ENCODE measurements around the gene MINDY4.

MINDY4 gene

DNA sequence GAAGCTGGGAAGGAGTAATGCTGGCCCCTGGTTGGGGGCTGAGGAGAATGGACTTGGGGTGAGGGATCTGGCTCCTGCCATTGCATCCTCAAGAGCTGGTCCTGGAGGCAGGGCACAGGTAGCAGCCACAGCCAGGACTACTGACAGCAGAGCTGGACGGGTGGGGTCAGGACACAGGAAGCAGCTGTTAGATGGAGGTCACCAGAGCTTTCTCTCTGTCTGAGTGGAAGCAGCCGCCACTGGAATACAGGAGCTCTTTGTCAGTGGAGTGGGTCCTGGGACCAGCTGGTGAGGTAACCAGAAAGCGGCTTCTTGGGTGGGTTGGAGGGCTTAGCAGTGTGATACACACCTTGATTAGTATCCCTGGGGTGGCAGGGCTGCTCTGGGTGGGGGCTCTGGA, 82.4 kb downstream of the MINDY4 start:
- no peak for DNase-seq (ENCODE audit: low spot score)

- DNase-seq (ENCODE audit: low spot score): no peak
These were observed 84.7 kb downstream of the MINDY4 start for GRCh38 chr7:30855936-30856335.

DNA sequence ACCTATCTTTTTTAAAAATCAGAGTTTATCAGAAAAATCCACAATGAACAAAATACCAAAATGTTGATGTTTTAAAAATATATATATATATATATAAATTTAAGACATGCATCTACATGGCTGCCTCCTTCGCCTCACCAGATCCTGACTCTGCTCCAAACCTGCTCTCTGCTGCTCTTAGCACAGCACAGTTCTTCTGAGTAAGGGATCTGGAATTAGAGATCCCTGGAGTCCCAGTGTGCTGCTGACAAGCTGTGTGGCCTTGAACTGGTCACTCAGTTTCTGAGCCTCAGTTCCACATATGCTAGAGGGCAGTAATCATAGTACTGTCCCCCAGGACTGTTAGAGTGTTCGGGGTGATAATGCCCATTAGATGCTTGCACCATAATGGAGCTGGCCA, 87.4 kb downstream of the MINDY4 start:
- DNase-seq (ENCODE audit: low spot score): no peak

DNA sequence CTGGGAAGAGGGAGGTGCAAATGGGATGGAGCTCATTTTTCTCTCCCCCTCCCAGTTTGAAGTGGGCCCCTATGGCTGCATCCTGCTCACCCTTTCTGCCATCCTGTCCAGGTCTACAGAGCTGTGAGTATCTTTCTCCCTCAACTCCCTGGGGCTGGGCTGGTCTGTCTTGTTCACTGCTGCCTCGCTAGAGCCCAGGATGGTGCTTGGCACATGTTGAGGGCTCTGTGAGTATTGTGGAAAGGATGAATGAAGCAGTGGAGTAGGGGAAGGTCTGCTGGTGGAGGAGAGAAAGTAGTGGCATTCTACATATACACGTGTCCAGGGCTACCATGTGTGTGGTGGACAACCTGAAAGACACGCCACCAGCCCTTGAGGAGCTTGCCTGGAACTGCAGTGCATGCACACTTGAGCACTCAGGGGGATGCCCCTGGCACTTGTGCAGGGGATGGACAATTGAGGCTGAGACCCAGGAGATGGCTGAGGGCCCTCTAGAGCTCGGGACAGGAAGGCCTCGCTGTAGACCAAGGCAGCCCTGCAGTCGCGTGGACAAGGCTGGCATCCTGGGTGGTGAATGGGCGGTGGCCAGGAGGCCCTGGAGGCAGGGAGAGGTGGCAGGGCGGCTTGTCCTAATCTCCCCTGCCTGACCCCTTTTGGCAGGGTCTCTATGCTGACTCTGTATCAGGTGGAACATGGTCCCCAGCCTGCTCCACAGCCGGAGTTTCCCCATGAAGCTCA, 88.2 kb downstream of the MINDY4 start:
- DNase-seq (ENCODE audit: low spot score): no peak

GRCh38 chr7:30859940-30860496, 88.8 kb downstream of the MINDY4 start:
- no peak for DNase-seq (ENCODE audit: low spot score)

- no peak for DNase-seq (ENCODE audit: low spot score)
These were observed 90.4 kb downstream of the MINDY4 start for GRCh38 chr7:30861612-30862011.

DNA sequence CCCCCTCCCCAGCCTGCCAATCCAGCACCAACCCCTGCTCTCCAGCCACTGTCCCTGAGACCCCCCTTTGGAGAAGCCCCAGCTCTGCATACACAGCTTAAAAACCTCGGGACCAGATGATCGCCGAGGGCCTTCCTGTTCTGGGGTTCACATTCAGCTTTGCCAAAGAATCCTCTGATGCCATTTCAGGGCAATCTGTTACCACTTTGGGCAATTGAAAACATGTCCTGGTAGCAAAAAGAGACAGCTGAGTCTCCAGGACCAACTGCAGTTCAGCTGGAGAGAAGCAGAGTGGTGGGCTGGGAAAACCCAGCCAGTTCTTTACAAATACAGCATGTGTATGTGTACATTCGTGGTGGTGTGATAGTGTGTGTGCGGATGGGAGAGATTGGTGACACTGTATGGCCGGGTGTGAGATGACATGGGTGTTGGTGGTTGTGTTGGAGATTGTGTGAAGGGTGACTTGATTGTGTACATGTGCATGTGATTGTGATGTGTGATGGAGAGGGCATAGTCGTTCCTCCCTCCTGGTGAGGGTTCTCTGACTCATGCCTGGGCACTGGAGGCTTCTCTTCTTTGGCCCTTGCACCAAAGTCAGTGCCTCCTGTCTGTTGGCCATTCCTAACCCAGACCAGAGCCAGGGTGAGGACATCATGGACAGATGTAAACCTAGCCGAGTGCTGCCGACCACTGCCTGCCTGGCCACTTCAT, 91.9 kb downstream of the MINDY4 start:
- no peak for DNase-seq (ENCODE audit: low spot score)

DNA sequence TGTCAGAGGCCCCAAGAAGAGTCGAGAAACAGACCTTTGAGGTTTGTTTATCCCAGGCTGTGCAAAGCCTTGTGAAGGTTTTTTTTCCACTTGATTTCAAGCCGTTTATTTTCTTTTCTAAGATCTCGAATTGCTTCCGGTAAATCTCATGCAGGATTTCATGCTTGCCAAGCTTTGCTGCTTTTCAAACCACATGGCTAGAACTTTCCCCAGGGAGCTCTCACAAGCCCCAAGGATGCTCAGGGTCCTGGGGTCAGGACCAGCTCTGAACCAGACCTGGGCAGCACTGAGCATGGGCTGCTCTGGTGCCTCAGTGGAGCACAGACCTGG, 92.5 kb downstream of the MINDY4 start:
- no peak for DNase-seq (ENCODE audit: low spot score)

- peak; percentile 35 for DNase-seq (ENCODE audit: low spot score)
These were observed 92.9 kb downstream of the MINDY4 start for GRCh38 chr7:30864101-30864500.

GRCh38 chr7:30865076-30865475, 93.9 kb downstream of the MINDY4 start:
- no peak for DNase-seq (ENCODE audit: low spot score)

DNA sequence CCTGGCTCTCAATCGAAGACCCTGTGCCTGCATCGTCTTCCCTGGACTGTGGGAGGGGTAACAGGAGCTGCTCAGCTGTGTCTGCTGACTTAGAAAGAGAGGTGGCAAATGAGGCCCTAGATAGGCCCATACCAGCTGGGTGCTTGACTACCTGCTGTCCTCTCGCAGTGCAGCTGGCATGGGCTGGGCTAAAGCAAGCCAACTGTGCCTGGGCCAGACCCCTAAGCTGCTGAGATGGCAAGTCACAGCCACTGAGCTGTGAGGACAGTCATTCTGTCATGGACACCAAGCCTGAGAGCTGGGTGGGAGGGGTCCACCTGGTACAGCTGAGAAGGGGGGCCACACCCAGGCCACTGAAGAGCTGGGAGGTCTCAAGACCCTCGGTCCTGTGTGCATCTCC, 94.6 kb downstream of the MINDY4 start:
- DNase-seq (ENCODE audit: low spot score): no peak

GRCh38 chr7:30866939-30867338, 95.7 kb downstream of the MINDY4 start:
- DNase-seq (ENCODE audit: low spot score): no peak

DNA sequence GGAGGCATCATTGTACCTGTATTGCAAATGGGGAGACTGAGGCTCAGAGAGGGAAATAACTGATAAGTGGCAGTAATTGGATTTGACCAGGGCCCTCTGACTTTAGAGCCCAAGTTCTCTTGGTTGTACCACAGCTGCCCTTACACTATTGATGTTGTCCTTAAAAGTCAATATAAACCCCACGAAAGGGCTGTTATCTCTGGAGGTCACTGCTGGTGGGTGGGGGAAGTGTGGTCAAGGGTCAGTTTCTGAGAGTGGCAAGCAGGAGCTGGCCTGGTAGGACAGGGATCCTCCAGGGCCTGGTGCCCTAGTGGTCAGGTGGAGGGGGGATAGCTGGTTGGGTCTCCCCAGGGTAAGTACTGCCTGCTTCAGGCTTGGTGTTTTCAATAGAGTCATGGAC, 96.3 kb downstream of the MINDY4 start:
- no peak for DNase-seq (ENCODE audit: low spot score)

DNA sequence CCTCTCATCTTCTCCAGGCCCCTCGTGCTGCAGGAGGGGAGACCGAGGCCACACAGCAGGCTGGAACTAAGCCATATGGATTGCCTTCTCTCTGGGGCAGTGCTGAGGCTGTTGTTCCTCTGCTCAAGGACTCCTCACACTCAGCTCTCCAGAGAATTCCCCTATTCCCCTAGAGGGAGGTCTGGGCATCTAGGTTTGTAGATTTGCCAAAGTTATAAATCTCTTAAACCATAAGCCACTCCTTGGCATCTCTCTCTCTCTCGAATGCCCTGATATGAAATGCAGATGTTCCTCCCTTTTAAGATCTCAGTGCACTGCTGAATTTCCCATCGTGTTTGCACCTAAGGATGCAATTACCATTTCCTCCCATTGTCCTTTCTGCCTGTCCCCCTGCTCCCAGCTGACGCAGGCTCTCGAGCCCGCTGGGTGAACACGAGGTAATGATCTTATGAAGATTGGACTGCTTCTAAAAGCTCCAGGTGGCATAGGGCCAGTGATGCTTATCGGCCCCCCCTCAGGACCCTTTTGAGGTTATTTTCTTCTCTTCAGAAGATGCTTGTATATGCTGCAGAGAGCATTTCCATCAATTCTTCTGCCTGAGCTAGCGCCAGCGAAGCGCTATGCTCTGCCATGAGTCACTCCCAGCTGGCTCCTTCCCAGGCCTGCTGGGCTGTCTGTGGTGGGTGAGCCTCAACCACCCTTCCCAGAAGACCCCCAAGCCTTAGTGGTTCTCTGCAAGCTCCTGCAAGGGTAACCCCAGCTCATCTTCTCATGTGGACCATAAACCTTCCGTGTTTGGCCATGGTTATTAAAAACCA, 98.8 kb downstream of the MINDY4 start:
- DNase-seq (ENCODE audit: low spot score): peak; percentile 50

DNA sequence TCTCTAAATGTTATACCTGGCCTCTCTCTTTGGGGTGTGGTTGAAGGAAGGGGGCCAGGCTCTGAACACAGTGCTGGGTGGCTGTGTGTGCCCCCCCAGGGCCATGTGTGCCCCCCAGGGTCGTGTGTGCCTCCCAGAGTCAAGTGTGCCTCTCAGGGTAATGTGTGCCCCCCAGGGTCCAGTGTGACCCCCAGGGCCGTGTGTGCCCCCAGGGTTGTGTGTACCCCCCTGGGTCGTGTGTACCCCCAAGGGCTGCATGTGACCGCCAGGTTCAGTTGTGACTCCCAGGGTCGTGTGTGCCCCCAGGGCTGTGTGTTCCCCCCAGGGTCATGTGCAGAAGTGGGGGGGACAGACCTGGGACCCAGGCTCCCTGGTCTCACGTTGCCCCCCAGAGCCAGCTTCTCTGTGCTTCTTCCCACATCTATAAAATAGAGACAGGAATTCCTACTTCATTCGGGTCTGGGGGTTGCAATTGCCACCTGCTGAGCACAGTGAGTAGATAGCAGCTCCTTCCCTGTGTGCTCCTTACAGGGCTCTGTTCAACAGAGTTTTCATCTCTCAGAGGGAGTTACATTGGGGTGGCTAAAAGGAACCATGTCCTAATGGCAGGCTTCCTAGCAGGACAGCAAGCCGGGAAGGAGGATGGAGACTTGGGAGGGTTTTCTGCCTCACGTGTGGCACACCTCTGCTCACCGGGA, 99.8 kb downstream of the MINDY4 start:
- DNase-seq (ENCODE audit: low spot score): no peak

DNA sequence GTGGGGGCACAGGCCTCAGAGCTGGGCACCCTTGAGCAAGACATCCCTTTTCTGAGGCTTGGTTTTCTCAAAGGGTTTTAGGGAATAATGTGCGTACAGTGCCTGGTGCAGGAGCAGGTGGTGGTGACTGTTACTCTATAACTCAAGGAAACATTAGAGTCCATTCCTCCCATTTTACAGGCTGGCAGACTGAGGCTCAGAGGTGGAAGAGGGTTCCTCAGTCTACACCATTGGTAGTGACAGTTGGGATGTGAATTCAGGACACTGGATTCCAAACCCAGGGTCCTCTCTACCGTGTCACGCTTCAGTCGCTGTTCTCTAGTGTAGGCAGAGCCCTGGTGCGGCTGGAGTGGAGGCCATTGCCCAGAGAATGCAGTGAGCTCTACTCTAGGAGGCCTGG, 100.4 kb downstream of the MINDY4 start:
- DNase-seq (ENCODE audit: low spot score): no peak

DNA sequence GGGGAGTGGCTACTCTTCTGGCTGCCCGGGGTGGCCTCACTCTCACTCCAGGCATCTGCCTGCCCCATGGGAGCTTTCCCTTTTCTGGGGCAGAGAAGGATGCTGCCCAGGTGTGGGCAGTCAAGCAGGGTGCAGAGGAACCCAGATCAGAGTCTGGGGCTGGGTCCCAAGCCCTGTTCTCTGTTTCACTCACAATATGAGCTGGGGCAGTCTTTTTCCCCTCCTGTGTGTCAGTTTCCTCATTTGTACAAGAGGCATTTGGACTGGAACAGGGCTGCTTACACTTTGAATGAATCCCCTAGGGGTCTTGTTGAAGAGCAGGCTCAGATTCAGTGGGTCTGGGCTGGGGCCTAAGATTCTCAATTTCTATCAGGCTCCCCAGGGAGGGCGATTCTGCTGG, 102.0 kb downstream of the MINDY4 start:
- DNase-seq (ENCODE audit: low spot score): no peak

DNA sequence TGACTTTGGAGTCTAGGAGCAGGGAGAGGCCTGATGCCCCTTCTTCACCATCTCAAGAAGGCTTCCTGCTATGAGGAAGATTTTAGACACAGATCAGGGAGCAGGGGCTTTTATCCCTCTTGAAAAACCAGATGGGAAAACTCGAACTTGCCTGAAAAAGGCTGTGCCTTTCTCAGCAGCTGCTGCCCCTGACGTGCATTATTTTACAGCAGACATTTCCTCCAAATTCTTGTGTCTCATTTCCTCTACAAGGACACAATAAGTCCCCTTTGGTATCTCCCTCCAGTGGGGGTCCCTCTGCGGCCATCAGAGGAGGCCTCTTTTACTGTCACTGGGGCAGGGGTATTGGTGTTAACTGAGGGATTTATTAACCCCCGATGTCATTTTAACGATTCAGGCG, 102.4 kb downstream of the MINDY4 start:
- no peak for DNase-seq (ENCODE audit: low spot score)

GRCh38 chr7:30874656-30875302, 103.6 kb downstream of the MINDY4 start:
- DNase-seq (ENCODE audit: low spot score): no peak

- DNase-seq (ENCODE audit: low spot score): no peak
These were observed 106.0 kb downstream of the MINDY4 start for GRCh38 chr7:30877015-30877769.

GRCh38 chr7:30877993-30878392, 106.8 kb downstream of the MINDY4 start:
- no peak for DNase-seq (ENCODE audit: low spot score)

All from Ammon's horn (tissue), 1 donor.